H1 (cell line): Measurements from ENCODE around the gene CITED4. TPM values are rescaled to one million over a fixed set of nuclear protein-coding genes. Genes with fewer than 3 reads are reported as not detected.

Experiments
- CTCF ChIA-PET: fragments of 300-600 bp; sonication (Branson Sonifier 250); formaldehyde crosslinking; loops from one replicate; lab custom pipeline; 2021; ENCODE audit not compliant: partially characterized antibody; lab: Charles Lee
- POLR2A ChIA-PET: fragments of 300-600 bp; sonication (Branson Sonifier 250); formaldehyde crosslinking; loops from one replicate; lab custom pipeline; 2021; ENCODE audit warnings: inconsistent platforms; ENCODE audit not compliant: partially characterized antibody; lab: Charles Lee
- DNase-seq, 2 experiments: peaks; one replicate each; pipeline versions ENCODE4 v3.0.0 to v3.0.0-alpha.2; 2010 to 2022; ENCODE audit warnings: low spot score in 2 of 2, low read depth in 1 of 2, mixed read lengths in 1 of 2
- FAIRE-seq: peaks from 2 replicates; lab custom pipeline; 2011; peaks lifted over from hg19 to GRCh38; lab: Jason Lieb, UNC
- H2AFZ ChIP-seq: 2 replicates; pipeline ENCODE4 v1.8.1; 2012; ENCODE audit warnings: low read length, inconsistent platforms
- H2AK5ac ChIP-seq: 2 replicates; pipeline ENCODE4 v1.6.1; 2013; ENCODE audit warnings: low read depth, low read length
- H2BK120ac ChIP-seq: replicated peaks from 2 replicates; pipeline ENCODE3; 2013; ENCODE audit warnings: low read depth, low read length, inconsistent platforms
- H2BK12ac ChIP-seq: 2 replicates; pipeline ENCODE4 v1.6.1; 2013; ENCODE audit warnings: low read depth, low read length
- H2BK15ac ChIP-seq: 2 replicates; pipeline ENCODE4 v1.6.1; 2013; ENCODE audit warnings: low read length
- H2BK20ac ChIP-seq: 2 replicates; pipeline ENCODE4 v1.6.1; 2013; ENCODE audit warnings: low read length
- H2BK5ac ChIP-seq: 2 replicates; pipeline ENCODE4 v1.6.1; 2013; ENCODE audit warnings: low read depth, low read length
- H3K14ac ChIP-seq: 2 replicates; pipeline ENCODE4 v1.6.1; 2013; ENCODE audit warnings: inconsistent platforms; ENCODE audit not compliant: insufficient read length
- H3K18ac ChIP-seq: 2 replicates; pipeline ENCODE4 v1.6.1; 2013; ENCODE audit warnings: low read length; ENCODE audit errors: extremely low read depth
- H3K23ac ChIP-seq: 2 replicates; pipeline ENCODE4 v1.6.1; 2013; ENCODE audit warnings: inconsistent platforms; ENCODE audit not compliant: insufficient read length
- H3K23me2 ChIP-seq: 2 replicates; pipeline ENCODE4 v1.6.1; 2013; ENCODE audit warnings: low read depth, low read length
- H3K27ac ChIP-seq: 2 replicates; pipeline ENCODE4 v1.6.1; 2011; ENCODE audit warnings: low read depth, low read length, inconsistent platforms
- H3K27me3 ChIP-seq, 4 experiments: replicated peaks in 1 of 4; 1 replicate in 1 of 4; 2 replicates in 3 of 4; pipeline versions ENCODE4 v1.6.1 to v1.8.1; 2011 to 2013; ENCODE audit warnings: low read length in 3 of 4, mild to moderate bottlenecking in 3 of 4, inconsistent platforms in 2 of 4, mixed read lengths in 2 of 4, moderate library complexity in 1 of 4; ENCODE audit not compliant: control insufficient read depth in 3 of 4, insufficient read depth in 3 of 4; ENCODE audit errors: extremely low read depth in 1 of 4
- H3K36me3 ChIP-seq, 4 experiments: 2 replicates each; pipeline versions ENCODE4 v1.6.1 to v1.8.1; 2011 to 2013; ENCODE audit warnings: mild to moderate bottlenecking in 4 of 4, low read length in 3 of 4, moderate library complexity in 2 of 4, control low read depth in 1 of 4, inconsistent platforms in 1 of 4; ENCODE audit not compliant: insufficient read depth in 4 of 4, control insufficient read depth in 2 of 4
- H3K4ac ChIP-seq: replicated peaks from 2 replicates; pipeline ENCODE3; 2013; ENCODE audit warnings: low read length, low read depth, mixed read lengths, inconsistent platforms; ENCODE audit not compliant: insufficient read length
- H3K4me1 ChIP-seq, 4 experiments: replicated peaks in 1 of 4; 1 replicate in 1 of 4; 2 replicates in 3 of 4; pipeline versions ENCODE4 v1.6.1 to v1.8.1; 2011 to 2013; ENCODE audit warnings: low read length in 3 of 4, inconsistent platforms in 2 of 4, mixed read lengths in 1 of 4; ENCODE audit not compliant: insufficient read depth in 4 of 4, control insufficient read depth in 3 of 4
- H3K4me2 ChIP-seq, 2 experiments: 2 replicates each; pipeline versions ENCODE4 v1.6.1 to v1.8.1; 2011 to 2013; ENCODE audit warnings: low read depth in 2 of 2, low read length in 2 of 2, control low read depth in 1 of 2, inconsistent platforms in 1 of 2, mild to moderate bottlenecking in 1 of 2; ENCODE audit not compliant: insufficient read depth in 1 of 2
- H3K4me3 ChIP-seq, 4 experiments: fragments of 200-600, 300-600 bp in 1 of 4; sonication (generic), shearing (Covaris generic), sonication (Bioruptor Twin) in 1 of 4; 2 replicates each; pipeline versions ENCODE4 v1.5.1 to v1.8.1; 2011 to 2016; ENCODE audit warnings: low read length in 4 of 4, low read depth in 3 of 4, control low read depth in 2 of 4, inconsistent platforms in 2 of 4, mild to moderate bottlenecking in 2 of 4, mixed read lengths in 1 of 4, moderate library complexity in 1 of 4; ENCODE audit not compliant: insufficient read depth in 2 of 4; ENCODE audit errors: extremely low read depth in 1 of 4
- H3K56ac ChIP-seq: replicated peaks from 2 replicates; pipeline ENCODE3; 2013; ENCODE audit warnings: low read depth, mild to moderate bottlenecking, mixed read lengths, low read length, inconsistent platforms; ENCODE audit not compliant: insufficient read length
- H3K79me1 ChIP-seq: 2 replicates; pipeline ENCODE4 v1.6.1; 2013; ENCODE audit warnings: low read depth, low read length, control low read depth
- H3K79me2 ChIP-seq, 2 experiments: 2 replicates each; pipeline versions ENCODE4 v1.6.1 to v1.8.1; 2012 to 2013; ENCODE audit warnings: low read length in 2 of 2, mild to moderate bottlenecking in 2 of 2, inconsistent platforms in 1 of 2; ENCODE audit not compliant: insufficient read depth in 2 of 2, control insufficient read depth in 1 of 2
- H3K9ac ChIP-seq, 4 experiments: replicated peaks in 1 of 4; 1 replicate in 1 of 4; 2 replicates in 3 of 4; pipeline versions ENCODE4 v1.6.1 to v1.8.1; 2011 to 2013; ENCODE audit warnings: low read depth in 3 of 4, low read length in 3 of 4, control low read depth in 2 of 4, mild to moderate bottlenecking in 2 of 4, moderate library complexity in 2 of 4, inconsistent platforms in 1 of 4; ENCODE audit errors: extremely low read depth in 1 of 4
- H3K9me3 ChIP-seq, 2 experiments: 2 replicates each; pipeline versions ENCODE4 v1.6.1 to v1.8.1; 2012 to 2013; ENCODE audit warnings: mild to moderate bottlenecking in 2 of 2, moderate library complexity in 2 of 2, control low read depth in 1 of 2, inconsistent platforms in 1 of 2, low read depth in 1 of 2, low read length in 1 of 2, mixed read lengths in 1 of 2; ENCODE audit not compliant: insufficient read depth in 2 of 2
- H4K20me1 ChIP-seq, 2 experiments: replicated peaks in 1 of 2; 2 replicates each; pipeline versions ENCODE3 to v1.8.1; 2011 to 2013; ENCODE audit warnings: inconsistent platforms in 2 of 2, low read length in 2 of 2, mild to moderate bottlenecking in 1 of 2; ENCODE audit not compliant: insufficient read depth in 2 of 2, control insufficient read depth in 1 of 2
- H4K5ac ChIP-seq: 2 replicates; pipeline ENCODE4 v1.6.1; 2013; ENCODE audit warnings: low read length, low read depth, mixed read lengths, inconsistent platforms; ENCODE audit not compliant: insufficient read length
- H4K8ac ChIP-seq: 2 replicates; pipeline ENCODE4 v1.8.0; 2013; ENCODE audit warnings: mild to moderate bottlenecking, moderate library complexity, low read length, inconsistent platforms; ENCODE audit not compliant: insufficient read depth; ENCODE audit errors: extremely low read depth
- H4K91ac ChIP-seq: replicated peaks from 2 replicates; pipeline ENCODE3; 2013; ENCODE audit warnings: low read length, mixed read lengths, inconsistent platforms; ENCODE audit not compliant: insufficient read length
- RFX5 ChIP-seq: IDR thresholded peaks from 2 replicates; pipeline ENCODE4 v1.6.1; 2011; ENCODE audit warnings: low read depth, low read length, improper control_type of control experiment, borderline replicate concordance
- polyA plus RNA-seq, 7 experiments: library from polyadenylated mRNA; depleted of rRNA in 3 of 7; stranded (reverse) in 5 of 7; unstranded in 2 of 7; fragments of >200 nt in 5 of 7; fragments of 200-250 nt in 2 of 7; gene quantifications; 1 replicate in 5 of 7; 2 replicates in 1 of 7; 4 replicates in 1 of 7; pipeline versions ENCODE4 v1.2.1 to v1.2.3, GENCODE V29; 2011 to 2013; ENCODE audit warnings: missing spikeins in 2 of 7, mixed read lengths in 2 of 7
- total RNA-seq: library from RNA; stranded (reverse); fragmentation: NEBNext Ultra II Directional; extraction: Animal tissue kit (Norgen Biotek cat#: 25700); gene quantifications from 2 replicates; pipeline ENCODE4 v1.2.1, GENCODE V29; 2021

The CITED4 gene
- total and polyA plus RNA-seq, 2 of the 8 experiments (the other 6 are each of a cell fraction or from before 2014, with no cell fraction given), result 5.4 to 16.3 TPM

- Histone ChIP-seq H2BK15ac (no peak overlapping the region), H3K27me3 (no peaks in the 10 kb centered on the region), H3K9ac (no peak overlapping the region), H3K4me2 (no peak overlapping the region), H2BK20ac (no peak overlapping the region), H2BK12ac (no peak overlapping the region)
- no peak for FAIRE-seq
- TF ChIP-seq RFX5, result no peak
- TF ChIP-seq, all 59 proteins: peak for 0
- no peak for DNase-seq
- Histone ChIP-seq H3K4me1 (no peaks in the 10 kb centered on the region), H2AK5ac (no peak overlapping the region), H3K79me1 (no peaks in the 10 kb centered on the region), H3K79me2 (no peaks in the 10 kb centered on the region), H3K23me2 (no peaks in the 10 kb centered on the region), H3K4ac (no peak overlapping the region), H2BK120ac (no peak overlapping the region), H3K36me3 (no peaks in the 10 kb centered on the region), H3K27ac (no peak overlapping the region), H3K18ac (no peak overlapping the region), H4K20me1 (no peaks in the 10 kb centered on the region), H3K23ac (no peak overlapping the region), H4K5ac (no peak overlapping the region), H4K91ac (no peak overlapping the region), H2BK5ac (no peak overlapping the region), H3K4me3 (no peak overlapping the region), H4K8ac (no peak overlapping the region), H2AFZ (no peak overlapping the region), H3K56ac (no peak overlapping the region), H3K9me3 (peaks cover 15% of the 10 kb centered on the region in 2 experiments; a peak in 3 of 4 replicates), H3K14ac (no peak overlapping the region)
- ChIA-PET CTCF (interaction anchor here (0.6 to 1.2 kb wide), 3 partner anchors 24 to 776 kb away, joined by 3 read pairs; no protein-coding TSS in a partner anchor), POLR2A (no interaction called here)
Measured at GRCh38 chr1:40893946-40894345, 31.8 kb upstream of the CITED4 start.
